PC-9 (cell line): Measurements from ENCODE around the gene LRRC55. TPM values are rescaled to one million over a fixed set of nuclear protein-coding genes. Genes with fewer than 3 reads are reported as not detected.

Experiments used
- BruUV-seq: library from RNA; stranded (reverse); fragments of 400-500 nt; replicated peaks from 2 replicates; lab custom pipeline; 2021; lab: Mats Ljungman, UMichigan
- CTCF ChIA-PET: fragments of 300-600 bp; sonication (Branson Sonifier 250); formaldehyde crosslinking; loops from one replicate; lab custom pipeline; 2022; ENCODE audit warnings: antibody characterized with exemption; lab: Charles Lee
- POLR2A ChIA-PET: fragments of 300-600 bp; sonication (Branson Sonifier 250); formaldehyde crosslinking; loops from one replicate; lab custom pipeline; 2022; ENCODE audit warnings: antibody characterized with exemption; ENCODE audit not compliant: unreplicated experiment; lab: Charles Lee
- DNase-seq, 2 experiments: peaks; one replicate each; pipeline versions ENCODE4 v3.0.0 to v3.0.0-alpha.2; 2015 to 2022; ENCODE audit warnings: mixed read lengths in 1 of 2
- H2AFZ ChIP-seq: fragments of 200-600 bp; sonication (generic); 2 replicates; pipeline ENCODE4 v1.8.1; 2017; ENCODE audit warnings: antibody characterized with exemption
- H3F3A ChIP-seq: fragments of 200-600 bp; sonication (generic); 2 replicates; pipeline ENCODE4 v1.8.1; 2017; ENCODE audit warnings: antibody characterized with exemption, mild to moderate bottlenecking, low read depth; ENCODE audit not compliant: insufficient read depth
- H3K27ac ChIP-seq: fragments of 200-600 bp; sonication (generic); 2 replicates; pipeline ENCODE4 v1.6.1; 2016; ENCODE audit warnings: mixed run types
- H3K27me3 ChIP-seq: fragments of 200-600 bp; sonication (generic); 2 replicates; pipeline ENCODE4 v1.6.1; 2016; ENCODE audit warnings: low read depth, mixed run types; ENCODE audit not compliant: insufficient read depth
- H3K36me3 ChIP-seq: fragments of 200-600 bp; sonication (generic); 2 replicates; pipeline ENCODE4 v1.6.1; 2016; ENCODE audit warnings: low read depth, mixed run types
- H3K4me1 ChIP-seq: fragments of 200-600 bp; sonication (generic); replicated peaks from 2 replicates; pipeline ENCODE4 v1.6.1; 2016; ENCODE audit warnings: mixed run types; ENCODE audit not compliant: insufficient read depth
- H3K4me2 ChIP-seq: fragments of 200-600 bp; sonication (generic); 2 replicates; pipeline ENCODE4 v1.6.1; 2017; ENCODE audit warnings: mixed run types
- H3K4me3 ChIP-seq: fragments of 200-600 bp; sonication (generic); 2 replicates; pipeline ENCODE4 v1.6.1; 2016; ENCODE audit warnings: mixed run types
- H3K79me2 ChIP-seq: fragments of 200-600 bp; sonication (generic); 2 replicates; pipeline ENCODE4 v1.6.1; 2017; ENCODE audit warnings: low read depth, mixed run types
- H3K9me2 ChIP-seq: fragments of 200-600 bp; sonication (generic); 2 replicates; pipeline ENCODE4 v1.8.1; 2017; ENCODE audit warnings: mild to moderate bottlenecking; ENCODE audit not compliant: insufficient read depth
- H3K9me3 ChIP-seq: fragments of 200-600 bp; sonication (generic); 2 replicates; pipeline ENCODE4 v1.8.1; 2016; ENCODE audit warnings: low read depth; ENCODE audit not compliant: insufficient read depth
- H4K20me1 ChIP-seq: fragments of 200-600 bp; sonication (generic); 2 replicates; pipeline ENCODE4 v1.8.1; 2017; ENCODE audit not compliant: insufficient read depth
- CTCF ChIP-seq: fragments of 200-600 bp; sonication (generic); conservative IDR thresholded peaks from 2 replicates; pipeline ENCODE4 v1.6.1; 2017; ENCODE audit warnings: mixed run types, antibody characterized with exemption, mild to moderate bottlenecking, moderate library complexity
- EZH2 ChIP-seq: fragments of 200-600 bp; sonication (generic); IDR thresholded peaks from 2 replicates; pipeline ENCODE4 v1.8.0; 2017; ENCODE audit warnings: antibody characterized with exemption, low read depth
- intact Hi-C: fragments of 100-400 bp; cut with micrococcal nuclease; formaldehyde crosslinking; loops from one replicate; pipeline ENCODE4 v1.10.0; 2022; ENCODE audit not compliant: unreplicated experiment
- total RNA-seq: library from RNA; stranded (reverse); gene quantifications from 2 replicates; pipeline ENCODE4 v1.2.3, GENCODE V29; 2021

The LRRC55 gene
- total RNA-seq, 1 experiment from 2014 or later = not detected

GRCh38 chr11:57205041-57205641 lies 23.4 kb downstream of the LRRC55 start:
- no peaks in the 10 kb centered on the region for H3K36me3 ChIP-seq
- no peaks in the 10 kb centered on the region for H3F3A ChIP-seq
- no TSS peak for BruUV-seq
- intact Hi-C loops = no loop called here
- no peaks in the 10 kb centered on the region for H3K9me3 ChIP-seq
- H4K20me1 ChIP-seq = no peaks in the 10 kb centered on the region
- H2AFZ ChIP-seq = no peak overlapping the region
- CTCF ChIA-PET = no interaction called here
- H3K4me2 ChIP-seq = no peak overlapping the region
- peaks cover 50% of the 10 kb centered on the region for H3K27me3 ChIP-seq
- H3K79me2 ChIP-seq = no peaks in the 10 kb centered on the region
- peak in 1 of 2 experiments; percentile 52 for DNase-seq
- H3K27ac ChIP-seq = no peak overlapping the region
- no peaks in the 10 kb centered on the region for H3K4me1 ChIP-seq
- H3K4me3 ChIP-seq = no peak overlapping the region
- H3K9me2 ChIP-seq = no peaks in the 10 kb centered on the region
- POLR2A ChIA-PET = no interaction called here
- TF ChIP-seq CTCF (no peak), EZH2 (no peak)

- POLR2A ChIA-PET = no interaction called here
- no peak overlapping the region for H2AFZ ChIP-seq
- H3K4me1 ChIP-seq = no peaks in the 10 kb centered on the region
- H3K4me2 ChIP-seq = no peak overlapping the region
- H4K20me1 ChIP-seq = no peaks in the 10 kb centered on the region
- TF ChIP-seq EZH2 (no peak), CTCF (no peak)
- H3K79me2 ChIP-seq = no peaks in the 10 kb centered on the region
- no peaks in the 10 kb centered on the region for H3K9me2 ChIP-seq
- CTCF ChIA-PET = no interaction called here
- H3K27me3 ChIP-seq = peaks cover 36% of the 10 kb centered on the region
- no peaks in the 10 kb centered on the region for H3K9me3 ChIP-seq
- H3K27ac ChIP-seq = no peak overlapping the region
- no peak overlapping the region for H3K4me3 ChIP-seq
- intact Hi-C loops = no loop called here
- BruUV-seq = no TSS peak
- no peak for DNase-seq
- H3K36me3 ChIP-seq = no peaks in the 10 kb centered on the region
- H3F3A ChIP-seq = no peaks in the 10 kb centered on the region
These were observed 25.4 kb downstream of the LRRC55 start for GRCh38 chr11:57207168-57207567.

GRCh38 chr11:57210781-57211180 lies 29.0 kb downstream of the LRRC55 start:
- H3K9me2 ChIP-seq = no peaks in the 10 kb centered on the region
- no peak for DNase-seq
- TF ChIP-seq CTCF (no peak), EZH2 (no peak)
- intact Hi-C loops = no loop called here
- no peak overlapping the region for H3K4me3 ChIP-seq
- H3K36me3 ChIP-seq = no peaks in the 10 kb centered on the region
- H2AFZ ChIP-seq = no peak overlapping the region
- H3K9me3 ChIP-seq = no peaks in the 10 kb centered on the region
- no peaks in the 10 kb centered on the region for H4K20me1 ChIP-seq
- BruUV-seq = no TSS peak
- no peak overlapping the region for H3K4me2 ChIP-seq
- no peaks in the 10 kb centered on the region for H3F3A ChIP-seq
- H3K27me3 ChIP-seq = 0 out of 2 replicates have a peak, but pooled peaks cover 2% of the 10 kb centered on the region
- ChIA-PET POLR2A (interaction anchor here (0.7 kb wide), 1 partner anchor 79 kb away, joined by 9 read pairs; no protein-coding TSS in a partner anchor), CTCF (no interaction called here)
- no peaks in the 10 kb centered on the region for H3K4me1 ChIP-seq
- no peak overlapping the region for H3K27ac ChIP-seq
- H3K79me2 ChIP-seq = no peaks in the 10 kb centered on the region
